NK-92 treated with Interleukin-12 subunit alpha and Interleukin-12 subunit beta, amount 100 ng/mL, for 24 hours (cell line): ENCODE measurements around the gene VWC2.

Experiments used
- DNase-seq: peaks from one replicate; lab custom pipeline; 2025; lab: John Stamatoyannopoulos, UW

VWC2 gene

GRCh38 chr7:49852619-49853462 is 79.4 kb downstream of the VWC2 start:
- no peak for DNase-seq

GRCh38 chr7:49855281-49855980 is 82.0 kb downstream of the VWC2 start:
- no peak for DNase-seq

- no peak for DNase-seq
Measured at GRCh38 chr7:49860293-49860692, 86.9 kb downstream of the VWC2 start.

- no peak for DNase-seq
Measured at GRCh38 chr7:49866076-49866735, 92.8 kb downstream of the VWC2 start.

DNA sequence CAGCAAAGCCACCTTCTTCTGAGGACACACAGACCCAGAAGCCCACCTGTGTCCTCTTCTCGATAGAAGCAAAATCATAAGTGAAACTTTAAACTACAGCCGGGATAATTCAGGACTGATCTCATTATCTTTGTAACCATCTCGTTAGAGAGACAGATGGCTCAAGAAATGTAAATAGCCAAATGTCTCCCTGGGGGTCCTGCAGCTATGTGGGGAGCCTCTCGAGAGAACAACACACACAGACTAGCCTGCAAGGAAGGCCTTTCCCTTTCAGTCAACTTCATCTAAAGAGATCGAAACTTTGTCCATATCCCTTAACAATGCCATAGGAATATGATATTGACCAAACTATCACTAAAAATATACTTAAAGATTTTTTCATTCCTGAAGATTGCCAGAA is 93.5 kb downstream of the VWC2 start:
- DNase-seq, result no peak

DNA sequence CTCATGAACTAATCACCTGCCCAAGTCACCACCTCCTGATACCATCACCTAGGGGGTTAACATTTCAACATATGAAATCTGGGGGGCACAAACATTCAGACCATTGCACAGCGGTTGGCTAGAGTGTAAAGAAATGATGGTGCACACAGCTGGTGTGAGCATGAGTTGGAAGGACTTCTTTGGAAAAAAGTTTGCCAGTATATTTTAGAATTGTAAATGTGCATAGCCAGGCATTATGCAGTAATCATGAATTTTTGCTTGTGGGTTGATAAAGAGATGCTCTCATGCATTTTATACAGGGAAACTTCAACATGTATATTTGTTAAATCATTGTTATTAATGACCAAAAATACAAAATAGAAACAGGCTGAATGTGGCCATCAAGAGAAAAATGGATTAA is 100.0 kb downstream of the VWC2 start:
- DNase-seq, result no peak

GRCh38 chr7:49875336-49875735 is 101.9 kb downstream of the VWC2 start:
- no peak for DNase-seq

DNA sequence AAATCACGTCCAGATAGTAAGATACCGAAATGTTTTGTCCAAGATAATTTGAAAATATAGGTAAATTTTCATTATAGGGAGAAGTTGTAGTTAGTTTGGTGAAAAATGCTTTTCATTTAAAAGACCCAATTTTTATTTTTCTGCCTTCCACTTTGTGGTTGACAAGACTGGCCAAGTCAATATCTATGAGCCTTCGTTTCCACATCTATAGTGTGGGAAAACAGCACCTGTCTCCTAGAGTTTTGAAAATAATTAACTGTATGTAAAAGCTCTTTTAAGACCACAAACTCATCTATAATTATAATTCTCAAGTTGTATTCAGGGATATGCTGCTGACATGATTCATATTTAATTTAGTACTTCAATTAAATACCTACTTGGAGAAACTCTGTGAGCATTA is 102.8 kb downstream of the VWC2 start:
- DNase-seq, result no peak

- DNase-seq, result no peak
Measured at GRCh38 chr7:49878089-49878488, 104.7 kb downstream of the VWC2 start.

GRCh38 chr7:49878627-49879026 is 105.2 kb downstream of the VWC2 start:
- no peak for DNase-seq

- no peak for DNase-seq
Measured at GRCh38 chr7:49883933-49884332, 110.5 kb downstream of the VWC2 start.

- no peak for DNase-seq
Measured at GRCh38 chr7:49885593-49886285, 112.3 kb downstream of the VWC2 start.

- no peak for DNase-seq
Measured at GRCh38 chr7:49892481-49892880, 119.0 kb downstream of the VWC2 start.

DNA sequence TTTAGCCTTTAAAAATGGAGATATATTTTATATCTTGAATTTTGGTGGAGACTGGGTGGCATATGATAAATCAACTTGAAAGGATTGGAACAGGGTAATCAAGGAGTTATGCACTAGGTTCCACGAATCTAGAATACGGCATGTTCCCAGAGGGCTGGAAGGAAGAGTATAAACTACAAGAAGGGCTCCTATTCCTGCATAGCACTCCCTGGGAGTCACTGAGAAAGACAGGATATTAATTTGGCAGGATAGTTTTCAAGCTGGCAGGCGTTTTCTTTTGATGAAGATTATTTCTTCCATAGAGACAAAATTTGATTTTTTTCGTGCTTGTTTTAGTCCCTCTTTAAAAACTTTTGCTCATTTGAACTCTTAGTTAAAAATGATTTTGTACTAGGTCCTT is 119.7 kb downstream of the VWC2 start:
- DNase-seq, result no peak

- DNase-seq, result no peak
Measured at GRCh38 chr7:49894543-49894942, 121.1 kb downstream of the VWC2 start.

DNA sequence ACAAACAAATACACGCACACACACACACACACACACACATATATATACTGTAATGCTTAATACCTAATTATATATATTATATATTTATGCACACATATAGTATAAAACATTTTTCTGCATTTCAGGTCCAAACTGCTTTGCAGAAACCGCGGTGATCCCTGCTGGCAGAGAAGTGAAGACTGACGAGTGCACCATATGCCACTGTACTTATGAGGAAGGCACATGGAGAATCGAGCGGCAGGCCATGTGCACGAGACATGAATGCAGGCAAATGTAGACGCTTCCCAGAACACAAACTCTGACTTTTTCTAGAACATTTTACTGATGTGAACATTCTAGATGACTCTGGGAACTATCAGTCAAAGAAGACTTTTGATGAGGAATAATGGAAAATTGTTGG is 138.5 kb downstream of the VWC2 start:
- DNase-seq, result no peak

- DNase-seq, result no peak
Measured at GRCh38 chr7:49926720-49927119, 153.3 kb downstream of the VWC2 start.

DNA sequence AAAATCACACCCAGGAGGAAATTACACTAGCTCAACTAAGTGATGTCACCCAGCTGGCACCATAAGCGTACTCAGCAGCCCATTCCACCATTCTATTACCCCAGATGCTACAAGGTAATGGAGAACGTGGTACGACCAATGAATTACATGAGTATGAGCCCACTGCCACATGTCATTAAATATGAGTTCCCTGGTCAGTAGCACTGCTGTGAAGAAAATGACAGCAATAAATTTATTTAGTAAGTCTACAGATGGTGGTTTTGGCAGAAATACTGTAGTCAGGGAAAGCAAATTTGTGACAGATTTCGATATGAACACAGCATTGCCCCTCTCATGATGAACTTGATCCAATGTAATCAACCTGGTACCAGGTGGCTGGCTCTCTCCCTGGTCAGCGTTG is 154.2 kb downstream of the VWC2 start:
- DNase-seq, result no peak

- no peak for DNase-seq
Measured at GRCh38 chr7:49928787-49929186, 155.3 kb downstream of the VWC2 start.

- no peak for DNase-seq
Measured at GRCh38 chr7:49931627-49932026, 158.2 kb downstream of the VWC2 start.

DNA sequence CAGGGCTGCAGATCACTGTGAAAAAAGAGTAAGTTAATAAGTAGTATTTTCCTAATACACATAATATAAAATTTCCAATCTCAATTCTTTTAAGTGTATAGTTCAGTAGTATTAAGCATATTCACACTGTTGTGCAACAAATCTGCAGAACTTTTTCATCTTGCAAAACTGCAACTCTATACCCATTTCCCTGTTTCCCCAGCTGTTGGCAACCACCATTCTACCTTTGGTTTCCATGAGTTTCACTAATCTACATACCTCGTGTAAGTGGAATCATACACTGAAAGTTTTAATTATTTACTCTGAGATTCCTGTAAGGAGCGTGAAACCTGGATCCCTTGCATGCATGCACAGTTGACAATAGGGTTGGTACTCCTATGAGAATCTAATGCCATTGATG is 164.2 kb downstream of the VWC2 start:
- no peak for DNase-seq
